ENCODE measurements around the gene NOVA1. TPM values are rescaled to one million over a fixed set of nuclear protein-coding genes. Genes with fewer than 3 reads are reported as not detected.
"Not testable (repeated sequence)": the region's sequence is repeated elsewhere in the genome, so short reads cannot be mapped to it uniquely, and the experiment has no call there.

NOVA1 gene
- total RNA-seq (ENCODE audit: unreplicated experiment): 119 TPM
- long read RNA-seq, partial matches to known transcripts: 3 of 21 reads
- long read RNA-seq, other reads (novel, unspliced or antisense): 16 of 21 reads

GRCh38 chr14:26597589-26598080, at the start of gene NOVA1:
Gene NOVA1, minus strand, starts transcription at chr14:26598033. Its CDS starts 597 bp downstream, at chr14:26597436.
- DNase-seq: peak; percentile 77
- peaks cover 21% of the 10 kb centered on the region for H3K4me1 Mint-ChIP-seq (ENCODE audit: low read depth, unreplicated experiment)
- peak within 1 kb of the TSS; percentile 97 for H3K4me3 Mint-ChIP-seq (ENCODE audit: unreplicated experiment)
- TF ChIP-seq CTCF (IDR thresholded peaks at IDR 0.05; ENCODE audit: partially characterized antibody, unreplicated experiment): no peak
- peak within 1 kb of the TSS; percentile 98 for H3K27ac Mint-ChIP-seq (ENCODE audit: unreplicated experiment)
- H3K27me3 Mint-ChIP-seq (ENCODE audit: unreplicated experiment): peaks cover 13% of the 10 kb centered on the region
- H3K9me3 Mint-ChIP-seq (ENCODE audit: unreplicated experiment): peaks cover 21% of the 10 kb centered on the region
- H3K36me3 Mint-ChIP-seq (ENCODE audit: unreplicated experiment): no peaks in the 10 kb centered on the region

GRCh38 chr14:26645057-26645456, 47.2 kb upstream of the NOVA1 start:
- not testable (repeated sequence) for H3K4me3 Mint-ChIP-seq (ENCODE audit: unreplicated experiment); H3K9me3 Mint-ChIP-seq (ENCODE audit: unreplicated experiment); H3K27me3 Mint-ChIP-seq (ENCODE audit: unreplicated experiment); H3K4me1 Mint-ChIP-seq (ENCODE audit: low read depth, unreplicated experiment); DNase-seq; H3K27ac Mint-ChIP-seq (ENCODE audit: unreplicated experiment)
- H3K36me3 Mint-ChIP-seq (ENCODE audit: unreplicated experiment): peaks cover 20% of the 10 kb centered on the region

GRCh38 chr14:26636561-26636960, 38.7 kb upstream of the NOVA1 start:
- H3K27me3 Mint-ChIP-seq (ENCODE audit: unreplicated experiment): peaks cover 4% of the 10 kb centered on the region
- no peak for DNase-seq
- no peak overlapping the region for H3K4me3 Mint-ChIP-seq (ENCODE audit: unreplicated experiment)
- no peak for TF ChIP-seq CTCF (IDR thresholded peaks at IDR 0.05; ENCODE audit: partially characterized antibody, unreplicated experiment)
- H3K36me3 Mint-ChIP-seq (ENCODE audit: unreplicated experiment): peaks cover 4% of the 10 kb centered on the region
- no peaks in the 10 kb centered on the region for H3K9me3 Mint-ChIP-seq (ENCODE audit: unreplicated experiment)
- H3K4me1 Mint-ChIP-seq (ENCODE audit: low read depth, unreplicated experiment): peaks cover 2% of the 10 kb centered on the region
- no peak overlapping the region for H3K27ac Mint-ChIP-seq (ENCODE audit: unreplicated experiment)

- H3K36me3 Mint-ChIP-seq (ENCODE audit: unreplicated experiment); H3K27me3 Mint-ChIP-seq (ENCODE audit: unreplicated experiment); H3K4me1 Mint-ChIP-seq (ENCODE audit: low read depth, unreplicated experiment); H3K9me3 Mint-ChIP-seq (ENCODE audit: unreplicated experiment); H3K4me3 Mint-ChIP-seq (ENCODE audit: unreplicated experiment); H3K27ac Mint-ChIP-seq (ENCODE audit: unreplicated experiment); DNase-seq: not testable (repeated sequence)
Observed at GRCh38 chr14:26634946-26635345, 37.1 kb upstream of the NOVA1 start.

GRCh38 chr14:26626256-26626655, 28.4 kb upstream of the NOVA1 start:
- Mint-ChIP-seq H3K4me1 (ENCODE audit: low read depth, unreplicated experiment) (peaks cover 4% of the 10 kb centered on the region), H3K9me3 (ENCODE audit: unreplicated experiment) (no peaks in the 10 kb centered on the region), H3K27ac (ENCODE audit: unreplicated experiment) (no peak overlapping the region), H3K4me3 (ENCODE audit: unreplicated experiment) (no peak overlapping the region), H3K36me3 (ENCODE audit: unreplicated experiment) (no peaks in the 10 kb centered on the region), H3K27me3 (ENCODE audit: unreplicated experiment) (no peaks in the 10 kb centered on the region)
- TF ChIP-seq CTCF (IDR thresholded peaks at IDR 0.05; ENCODE audit: partially characterized antibody, unreplicated experiment): no peak
- DNase-seq: no peak

- no peak for DNase-seq
- no peak for TF ChIP-seq CTCF (IDR thresholded peaks at IDR 0.05; ENCODE audit: partially characterized antibody, unreplicated experiment)
- no peaks in the 10 kb centered on the region for H3K36me3 Mint-ChIP-seq (ENCODE audit: unreplicated experiment)
- peaks cover under 1% of the 10 kb centered on the region for H3K9me3 Mint-ChIP-seq (ENCODE audit: unreplicated experiment)
- no peak overlapping the region for H3K27ac Mint-ChIP-seq (ENCODE audit: unreplicated experiment)
- peaks cover 18% of the 10 kb centered on the region for H3K4me1 Mint-ChIP-seq (ENCODE audit: low read depth, unreplicated experiment)
- H3K4me3 Mint-ChIP-seq (ENCODE audit: unreplicated experiment): no peak overlapping the region
- H3K27me3 Mint-ChIP-seq (ENCODE audit: unreplicated experiment): peaks cover under 1% of the 10 kb centered on the region
Observed at GRCh38 chr14:26622611-26623010, 24.8 kb upstream of the NOVA1 start.
